Spleen (tissue), 11 donors: Measurements from ENCODE around the gene PRKG1. TPM values are rescaled to one million over a fixed set of nuclear protein-coding genes. Genes with fewer than 3 reads are reported as not detected.

Experiments used
- DNase-seq: peaks from one replicate; pipeline ENCODE4 v3.0.0-alpha.2; 2020
- H3K27ac ChIP-seq, 8 donors: fragments of 200-600 bp; sonication (generic) in 7 of 8; 1 replicate in 4 of 8; 2 replicates in 4 of 8; pipeline versions ENCODE4 v1.5.0 to v1.8.0; 2016 to 2021; ENCODE audit warnings: inconsistent platforms in 4 of 8, mild to moderate bottlenecking in 4 of 8, moderate library complexity in 1 of 8
- H3K27me3 ChIP-seq, 7 donors: fragments of 200-600 bp; sonication (generic) in 6 of 7; replicated peaks in 1 of 7; 1 replicate in 4 of 7; 2 replicates in 3 of 7; pipeline versions ENCODE4 v1.5.0 to v1.8.0; 2016 to 2021; ENCODE audit warnings: inconsistent platforms in 3 of 7, mild to moderate bottlenecking in 1 of 7
- H3K36me3 ChIP-seq, 6 donors: fragments of 200-600 bp; sonication (generic) in 5 of 6; 1 replicate in 4 of 6; 2 replicates in 2 of 6; pipeline versions ENCODE4 v1.5.0 to v1.8.0; 2016 to 2021; ENCODE audit warnings: inconsistent platforms in 2 of 6
- H3K4me1 ChIP-seq, 6 donors: fragments of 200-600 bp; sonication (generic) in 5 of 6; 1 replicate in 3 of 6; 2 replicates in 3 of 6; pipeline versions ENCODE4 v1.5.0 to v1.8.0; 2016 to 2021; ENCODE audit warnings: inconsistent platforms in 3 of 6
- H3K4me3 ChIP-seq, 8 donors: fragments of 200-600 bp; sonication (generic) in 7 of 8; 1 replicate in 4 of 8; 2 replicates in 4 of 8; pipeline versions ENCODE4 v1.5.0 to v1.8.0; 2016 to 2021; ENCODE audit warnings: inconsistent platforms in 4 of 8, mild to moderate bottlenecking in 4 of 8, moderate library complexity in 2 of 8
- H3K9me3 ChIP-seq, 8 donors: fragments of 200-600 bp; sonication (generic) in 7 of 8; 1 replicate in 4 of 8; 2 replicates in 4 of 8; pipeline versions ENCODE4 v1.5.0 to v1.8.0; 2016 to 2021; ENCODE audit warnings: inconsistent platforms in 4 of 8
- POLR2A ChIP-seq, 3 donors: fragments of 450-650 bp; IDR thresholded peaks; one replicate each; pipeline ENCODE4 v1.5.1; 2017; ENCODE audit warnings: antibody characterized with exemption in 3 of 3, mild to moderate bottlenecking in 1 of 3
- POLR2AphosphoS5 ChIP-seq, 3 donors: sonication (generic); formaldehyde crosslinking; IDR thresholded peaks; one replicate each; pipeline ENCODE4 v1.5.1; 2017; ENCODE audit warnings: antibody characterized with exemption in 3 of 3
- WGBS, 5 donors: extraction: QIAGEN DNeasy Blood & Tissue Kit in 3 of 5; methylation state at CpG; one replicate each; pipeline versions ENCODE4 v1.1.5 to v1.1.7; 2013 to 2018; 5-methylcytosine and 5-hydroxymethylcytosine counted together
- intact Hi-C: fragments of 100-400 bp; cut with DNase I; formaldehyde crosslinking; loops from one replicate; pipeline ENCODE4 v1.15.0; 2023; ENCODE audit warnings: low total_unique reads
- polyA plus RNA-seq, 3 donors: library from polyadenylated mRNA; stranded (reverse); fragments of 200-250 nt; gene quantifications; one replicate each; pipeline ENCODE4 v1.2.1, GENCODE V29; 2013
- total RNA-seq, 7 donors: library from RNA; depleted of rRNA in 3 of 7; stranded (reverse); fragments of >200 nt in 3 of 7; fragmentation: NEBNext Ultra II Directional in 4 of 7; extraction: Animal tissue kit (Norgen Biotek cat#: 25700) in 4 of 7; gene quantifications; one replicate each; pipeline versions ENCODE4 v1.1.0 to v1.2.1, GENCODE V29; 2016 to 2021
- TF ChIP-seq, protein P1 (sequence below), 11 experiments: fragments of 200-600 bp in 7 of 11; fragments of 450-650 bp in 4 of 11; sonication (generic) in 4 of 11; IDR thresholded peaks in 8 of 11; conservative IDR thresholded peaks in 3 of 11; 1 replicate in 7 of 11; 2 replicates in 4 of 11; pipeline versions ENCODE4 v1.4.0 to v1.8.0; 2016 to 2021; ENCODE audit warnings: antibody characterized with exemption in 11 of 11, inconsistent platforms in 4 of 11, mild to moderate bottlenecking in 1 of 11
- donor health status: healthy with polysubstance abuse.
- donor health status: DM: no; HTN: no; CAD: no; lungs with moderate emphysema.
- donor health status: DM: no; HTN: no; CAD: no.
- donor health status: Bipolar disorder and iron deficiency.
- donor health status: healthy.
- donor health status: DM: no; HTN: no; CAD: no.
- donor health status: DM: yes; HTN: yes; CAD: no.

PRKG1 gene
- total and polyA plus RNA-seq, 10 donors, result 0.65 to 10.5 (median 7.2) TPM

- no peaks in the 10 kb centered on the region for H3K9me3 ChIP-seq
- no peaks in the 10 kb centered on the region for H3K27me3 ChIP-seq
- no peak overlapping the region for H3K4me3 ChIP-seq
- H3K27ac ChIP-seq, result no peak overlapping the region
- H3K36me3 ChIP-seq, result no peaks in the 10 kb centered on the region
- WGBS, 5 donors, result 84 to 93% (median 88%) methylated on average over 5 of the region's 5 CpGs
- TF ChIP-seq POLR2AphosphoS5 (IDR thresholded peaks at IDR 0.05) (no peak), POLR2A (IDR thresholded peaks at IDR 0.05) (no peak)
- TF ChIP-seq, protein P1, sequence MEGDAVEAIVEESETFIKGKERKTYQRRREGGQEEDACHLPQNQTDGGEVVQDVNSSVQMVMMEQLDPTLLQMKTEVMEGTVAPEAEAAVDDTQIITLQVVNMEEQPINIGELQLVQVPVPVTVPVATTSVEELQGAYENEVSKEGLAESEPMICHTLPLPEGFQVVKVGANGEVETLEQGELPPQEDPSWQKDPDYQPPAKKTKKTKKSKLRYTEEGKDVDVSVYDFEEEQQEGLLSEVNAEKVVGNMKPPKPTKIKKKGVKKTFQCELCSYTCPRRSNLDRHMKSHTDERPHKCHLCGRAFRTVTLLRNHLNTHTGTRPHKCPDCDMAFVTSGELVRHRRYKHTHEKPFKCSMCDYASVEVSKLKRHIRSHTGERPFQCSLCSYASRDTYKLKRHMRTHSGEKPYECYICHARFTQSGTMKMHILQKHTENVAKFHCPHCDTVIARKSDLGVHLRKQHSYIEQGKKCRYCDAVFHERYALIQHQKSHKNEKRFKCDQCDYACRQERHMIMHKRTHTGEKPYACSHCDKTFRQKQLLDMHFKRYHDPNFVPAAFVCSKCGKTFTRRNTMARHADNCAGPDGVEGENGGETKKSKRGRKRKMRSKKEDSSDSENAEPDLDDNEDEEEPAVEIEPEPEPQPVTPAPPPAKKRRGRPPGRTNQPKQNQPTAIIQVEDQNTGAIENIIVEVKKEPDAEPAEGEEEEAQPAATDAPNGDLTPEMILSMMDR (IDR thresholded peaks at IDR 0.05 in 8 of 11, conservative IDR thresholded peaks at IDR 0.05 in 3 of 11), result no peak
- no peak for DNase-seq
- H3K4me1 ChIP-seq, result no peaks in the 10 kb centered on the region
- intact Hi-C loops, result no loop called here
Measured at GRCh38 chr10:52053497-52053896, 979.2 kb downstream of the PRKG1 start.

- DNase-seq, result no peak
- Histone ChIP-seq H3K36me3 (no peaks in the 10 kb centered on the region), H3K27ac (no peak overlapping the region), H3K9me3 (no peaks in the 10 kb centered on the region), H3K4me1 (no peaks in the 10 kb centered on the region), H3K4me3 (no peak overlapping the region), H3K27me3 (no peaks in the 10 kb centered on the region)
- WGBS, 5 donors, result 70 to 87% (median 80%) methylated on average over 2 of the region's 2 CpGs
- TF ChIP-seq, protein P1 (IDR thresholded peaks at IDR 0.05 in 8 of 11, conservative IDR thresholded peaks at IDR 0.05 in 3 of 11), result no peak
- TF ChIP-seq POLR2A (IDR thresholded peaks at IDR 0.05) (no peak), POLR2AphosphoS5 (IDR thresholded peaks at IDR 0.05) (no peak)
- intact Hi-C loops, result no loop called here
Measured at GRCh38 chr10:52056291-52056690, 982.0 kb downstream of the PRKG1 start.

- no peak for DNase-seq
- H3K4me1 ChIP-seq, result no peaks in the 10 kb centered on the region
- H3K27ac ChIP-seq, result no peak overlapping the region
- H3K4me3 ChIP-seq, result no peak overlapping the region
- no peaks in the 10 kb centered on the region for H3K36me3 ChIP-seq
- H3K9me3 ChIP-seq, result no peaks in the 10 kb centered on the region
- intact Hi-C loops, result no loop called here
- TF ChIP-seq, protein P1 (IDR thresholded peaks at IDR 0.05 in 8 of 11, conservative IDR thresholded peaks at IDR 0.05 in 3 of 11), result no peak
- TF ChIP-seq POLR2A (IDR thresholded peaks at IDR 0.05) (no peak), POLR2AphosphoS5 (IDR thresholded peaks at IDR 0.05) (no peak)
- no peaks in the 10 kb centered on the region for H3K27me3 ChIP-seq
- 93 to 98% (median 95%) methylated on average over 1 of the region's 1 CpG for WGBS, 5 donors
Measured at GRCh38 chr10:52059089-52059488, 984.8 kb downstream of the PRKG1 start.

GRCh38 chr10:52063159-52063558, 988.9 kb downstream of the PRKG1 start:
- Histone ChIP-seq H3K4me1 (no peaks in the 10 kb centered on the region), H3K27ac (no peak overlapping the region), H3K9me3 (no peaks in the 10 kb centered on the region), H3K27me3 (no peaks in the 10 kb centered on the region), H3K36me3 (no peaks in the 10 kb centered on the region), H3K4me3 (no peak overlapping the region)
- no peak for TF ChIP-seq POLR2A (IDR thresholded peaks at IDR 0.05)
- TF ChIP-seq, protein P1 (IDR thresholded peaks at IDR 0.05 in 8 of 11, conservative IDR thresholded peaks at IDR 0.05 in 3 of 11), result no peak
- TF ChIP-seq POLR2AphosphoS5 (IDR thresholded peaks at IDR 0.05), result no peak
- intact Hi-C loops, result no loop called here
- 87 to 90% (median 89%) methylated on average over 10 of the region's 10 CpGs for WGBS, 5 donors
- no peak for DNase-seq
